Loucy (cell line): Measurements from ENCODE around the gene ZNF850.
"Not testable (repeated sequence)": the region's sequence is repeated elsewhere in the genome, so short reads cannot be mapped to it uniquely, and the experiment has no call there.

ENCODE experiments used
- CTCF ChIP-seq: fragments of 200-600 bp; sonication (generic); conservative IDR thresholded peaks from 2 replicates; pipeline ENCODE4 v1.5.1; 2014; ENCODE audit warnings: mild to moderate bottlenecking, antibody characterized with exemption, low read length
- EZH2phosphoT487 ChIP-seq: fragments of 200-600 bp; IDR thresholded peaks from 2 replicates; pipeline ENCODE4 v1.6.1; 2018; ENCODE audit warnings: antibody characterized with exemption, mild to moderate bottlenecking, moderate library complexity, borderline replicate concordance

- TF ChIP-seq CTCF, EZH2phosphoT487: not testable (repeated sequence)
Observed at GRCh38 chr19:36791420-36792141, 19.0 kb upstream of the ZNF850 start.
